Stimulated activated CD4-positive, alpha-beta T cell treated with anti-CD3 and anti-CD28 coated beads, Interleukin-2, amount 100 ng/mL, for 24 hours (primary cell): ENCODE results near the gene TPR.

ENCODE experiments used
- DNase-seq, 2 donors: peaks; one replicate each; pipeline ENCODE4 v3.0.0-alpha.2; 2020

Gene TPR

DNA sequence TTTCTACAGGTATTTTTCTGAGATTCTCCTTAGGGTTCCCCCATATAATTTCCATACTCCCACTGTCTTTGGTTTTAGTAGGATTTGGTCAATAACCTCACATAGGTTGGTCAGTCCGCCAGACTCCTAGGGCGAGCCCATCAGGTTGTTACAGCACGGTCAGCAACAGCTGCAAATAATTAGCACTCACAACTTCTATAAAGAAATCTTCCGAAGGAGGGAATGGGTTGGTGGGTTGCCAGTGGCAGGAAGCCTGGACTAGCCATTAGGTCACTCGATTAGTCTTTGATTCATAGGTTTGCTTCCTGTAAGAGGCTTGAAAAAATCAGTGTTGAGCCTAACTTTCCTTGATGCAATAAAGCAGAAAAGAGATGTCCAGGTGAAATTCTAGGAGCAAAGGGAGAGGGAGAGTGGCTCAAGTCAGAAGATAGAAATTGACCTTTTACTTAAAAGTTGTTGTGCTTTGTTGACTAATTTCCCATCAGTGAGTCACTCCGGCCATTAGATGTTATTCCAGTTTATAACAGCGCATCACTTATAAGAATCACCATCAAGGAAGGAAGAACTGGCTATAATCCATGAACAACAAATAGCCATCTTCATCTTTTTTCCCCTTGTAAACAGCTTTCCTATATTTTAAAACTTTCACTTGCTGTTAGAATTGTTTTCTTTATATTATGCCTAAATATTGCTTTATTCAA, 88.3 kb downstream of the TPR start:
- no peak for DNase-seq

DNA sequence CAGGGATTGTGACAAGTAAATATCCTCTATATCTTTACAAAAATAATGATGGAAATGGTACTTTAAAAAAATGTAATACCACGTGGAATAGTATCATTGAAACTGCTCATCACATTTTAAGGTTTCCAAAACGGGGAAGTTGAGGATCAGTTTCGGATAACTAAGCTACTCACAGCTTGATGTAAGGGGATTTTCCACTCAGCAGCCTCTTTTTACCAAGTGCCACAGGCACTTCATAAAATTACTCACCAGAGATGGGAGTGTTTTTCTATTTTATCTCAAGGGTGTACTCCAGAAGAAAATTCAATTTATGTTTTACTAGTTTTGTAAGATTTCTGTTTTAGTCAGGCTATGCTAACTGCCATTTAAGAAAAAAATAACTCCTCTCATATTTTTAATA, 91.7 kb downstream of the TPR start:
- DNase-seq: no peak

- no peak for DNase-seq
Observed at GRCh38 chr1:186282466-186282865, 92.6 kb downstream of the TPR start.

- DNase-seq: no peak
Observed at GRCh38 chr1:186275822-186276221, 99.2 kb downstream of the TPR start.

DNA sequence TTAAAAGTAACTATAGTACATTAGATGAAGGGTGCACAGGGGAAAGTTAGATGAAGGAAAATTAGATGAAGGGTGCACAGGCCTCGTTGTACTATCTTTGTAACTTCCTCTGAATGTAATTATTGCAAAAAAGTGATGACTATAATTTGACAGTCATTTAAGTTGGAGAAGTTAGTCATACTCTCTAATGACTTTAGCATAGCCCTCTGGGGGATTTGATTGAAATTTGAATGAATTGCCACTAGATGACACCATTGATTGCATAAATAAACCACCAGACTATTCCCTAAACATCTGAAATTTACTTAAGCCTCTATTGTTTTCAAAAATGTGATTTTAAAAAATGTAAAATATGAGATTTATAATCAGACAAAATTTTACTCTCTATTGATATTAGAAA, 102.6 kb downstream of the TPR start:
- no peak for DNase-seq

GRCh38 chr1:186271032-186271431, 104.0 kb downstream of the TPR start:
- DNase-seq: no peak
